ENCODE measurements around the gene CADPS.

CADPS gene

GRCh38 chr3:62624185-62624584 lies 251.0 kb downstream of the CADPS start:
- no peak for DNase-seq

GRCh38 chr3:62622553-62623174 lies 252.6 kb downstream of the CADPS start:
- no peak for DNase-seq

GRCh38 chr3:62621925-62622324 lies 253.3 kb downstream of the CADPS start:
- no peak for DNase-seq

GRCh38 chr3:62621176-62621575 lies 254.0 kb downstream of the CADPS start:
- no peak for DNase-seq

GRCh38 chr3:62615258-62615849 lies 259.9 kb downstream of the CADPS start:
- DNase-seq, result no peak

GRCh38 chr3:62614527-62614926 lies 260.7 kb downstream of the CADPS start:
- no peak for DNase-seq

GRCh38 chr3:62611541-62612240 lies 263.5 kb downstream of the CADPS start:
- no peak for DNase-seq

GRCh38 chr3:62607287-62608029 lies 267.8 kb downstream of the CADPS start:
- no peak for DNase-seq

GRCh38 chr3:62605413-62606068 lies 269.7 kb downstream of the CADPS start:
- no peak for DNase-seq

- no peak for DNase-seq
Observed at GRCh38 chr3:62604751-62605351, 270.4 kb downstream of the CADPS start.

- no peak for DNase-seq
Observed at GRCh38 chr3:62604298-62604697, 270.9 kb downstream of the CADPS start.

GRCh38 chr3:62602987-62603386 lies 272.2 kb downstream of the CADPS start:
- DNase-seq, result no peak

GRCh38 chr3:62602129-62602770 lies 273.0 kb downstream of the CADPS start:
- no peak for DNase-seq

- no peak for DNase-seq
Observed at GRCh38 chr3:62601238-62602070, 273.8 kb downstream of the CADPS start.

- DNase-seq, result no peak
Observed at GRCh38 chr3:62600033-62600432, 275.2 kb downstream of the CADPS start.

- no peak for DNase-seq
Observed at GRCh38 chr3:62597491-62597890, 277.7 kb downstream of the CADPS start.

GRCh38 chr3:62592408-62592807 lies 282.8 kb downstream of the CADPS start:
- no peak for DNase-seq

GRCh38 chr3:62589078-62589477 lies 286.1 kb downstream of the CADPS start:
- DNase-seq, result no peak

- no peak for DNase-seq
Observed at GRCh38 chr3:62587579-62588031, 287.6 kb downstream of the CADPS start.

- no peak for DNase-seq
Observed at GRCh38 chr3:62587169-62587568, 288.0 kb downstream of the CADPS start.

- no peak for DNase-seq
Observed at GRCh38 chr3:62586356-62586755, 288.9 kb downstream of the CADPS start.

Data from stimulated activated naive CD4-positive, alpha-beta T cell treated with Interleukin-2 at 50 U/mL for 16 hours (primary cell).